HEK293 (cell line): ENCODE data around the gene ADORA2A.

Experiments
- ZFHX2 ChIP-seq: fragments of 450-650 bp; formaldehyde crosslinking; conservative IDR thresholded peaks from 2 replicates; pipeline ENCODE4 v1.5.1; 2016; ENCODE audit warnings: missing biosample characterization, missing genetic modification characterization
- ZIC2 ChIP-seq: fragments of 450-650 bp; formaldehyde crosslinking; IDR thresholded peaks from 2 replicates; pipeline ENCODE4 v1.5.1; 2016; ENCODE audit warnings: missing biosample characterization, missing genetic modification characterization
- ZNF155 ChIP-seq: fragments of 450-650 bp; formaldehyde crosslinking; IDR thresholded peaks from 2 replicates; pipeline ENCODE4 v1.5.1; 2016; ENCODE audit warnings: missing biosample characterization, missing genetic modification characterization
- ZNF184 ChIP-seq: fragments of 450-650 bp; IDR thresholded peaks from 2 replicates; pipeline ENCODE4 v1.5.1; 2018; ENCODE audit warnings: missing biosample characterization, mild to moderate bottlenecking, missing genetic modification characterization
- ZNF19 ChIP-seq: fragments of 450-650 bp; formaldehyde crosslinking; IDR thresholded peaks from 2 replicates; pipeline ENCODE4; 2016; ENCODE audit warnings: missing biosample characterization, missing genetic modification characterization, low read depth
- ZNF292 ChIP-seq: fragments of 450-650 bp; formaldehyde crosslinking; IDR thresholded peaks from 2 replicates; pipeline ENCODE4 v1.5.1; 2016; ENCODE audit warnings: low read depth, missing biosample characterization, missing genetic modification characterization, borderline replicate concordance
- ZNF302 ChIP-seq: fragments of 450-650 bp; formaldehyde crosslinking; IDR thresholded peaks from 2 replicates; pipeline ENCODE4 v1.5.1; 2016; ENCODE audit warnings: missing biosample characterization, missing genetic modification characterization, low read depth
- ZNF391 ChIP-seq: fragments of 450-650 bp; formaldehyde crosslinking; IDR thresholded peaks from 2 replicates; pipeline ENCODE4 v1.5.1; 2016; ENCODE audit warnings: low read depth, missing biosample characterization, missing genetic modification characterization, borderline replicate concordance
- ZNF544 ChIP-seq: fragments of 450-650 bp; formaldehyde crosslinking; IDR thresholded peaks from 2 replicates; pipeline ENCODE4 v1.5.0; 2017; ENCODE audit warnings: missing biosample characterization, missing genetic modification characterization
- ZNF555 ChIP-seq: fragments of 450-650 bp; formaldehyde crosslinking; conservative IDR thresholded peaks from 2 replicates; pipeline ENCODE4 v1.5.1; 2017; ENCODE audit warnings: missing biosample characterization, mild to moderate bottlenecking, missing genetic modification characterization, inconsistent platforms
- ZNF610 ChIP-seq: fragments of 450-650 bp; formaldehyde crosslinking; IDR thresholded peaks from 2 replicates; pipeline ENCODE4 v1.5.1; 2016; ENCODE audit warnings: missing biosample characterization, missing genetic modification characterization, borderline replicate concordance
- ZNF621 ChIP-seq: fragments of 450-650 bp; formaldehyde crosslinking; IDR thresholded peaks from 2 replicates; pipeline ENCODE4 v1.5.1; 2017; ENCODE audit warnings: missing biosample characterization, missing genetic modification characterization
- ZNF747 ChIP-seq: fragments of 450-650 bp; formaldehyde crosslinking; IDR thresholded peaks from 2 replicates; pipeline ENCODE4 v1.5.1; 2016; ENCODE audit warnings: missing biosample characterization, missing genetic modification characterization
- ZNF791 ChIP-seq: fragments of 450-650 bp; formaldehyde crosslinking; IDR thresholded peaks from 2 replicates; pipeline ENCODE4 v1.5.1; 2016; ENCODE audit warnings: missing biosample characterization, missing genetic modification characterization
- TF ChIP-seq, protein P1 (sequence below): fragments of 450-650 bp; IDR thresholded peaks from 2 replicates; pipeline ENCODE4 v1.5.1; 2018; ENCODE audit warnings: missing biosample characterization, mild to moderate bottlenecking, missing genetic modification characterization
- TF ChIP-seq, protein P2 (sequence below): fragments of 450-650 bp; formaldehyde crosslinking; IDR thresholded peaks from 2 replicates; pipeline ENCODE4 v1.5.1; 2016; ENCODE audit warnings: missing biosample characterization, missing genetic modification characterization
- TF ChIP-seq, protein P3 (sequence below): fragments of 450-650 bp; formaldehyde crosslinking; IDR thresholded peaks from 2 replicates; pipeline ENCODE4 v1.5.1; 2016; ENCODE audit warnings: missing biosample characterization, missing genetic modification characterization, borderline replicate concordance
- TF ChIP-seq, protein P4 (sequence below): fragments of 450-650 bp; formaldehyde crosslinking; IDR thresholded peaks from 2 replicates; pipeline ENCODE4 v1.5.1; 2016; ENCODE audit warnings: missing biosample characterization, missing genetic modification characterization
- TF ChIP-seq, protein P5 (sequence below): fragments of 450-650 bp; formaldehyde crosslinking; conservative IDR thresholded peaks from 2 replicates; pipeline ENCODE4 v1.5.1; 2016; ENCODE audit warnings: low read depth, missing biosample characterization, missing genetic modification characterization
- TF ChIP-seq, protein P6 (sequence below): fragments of 450-650 bp; formaldehyde crosslinking; IDR thresholded peaks from 2 replicates; pipeline ENCODE4 v1.5.1; 2016; ENCODE audit warnings: missing biosample characterization, missing genetic modification characterization, low read depth
- TF ChIP-seq, protein P7 (sequence below): fragments of 450-650 bp; formaldehyde crosslinking; IDR thresholded peaks from 2 replicates; pipeline ENCODE4 v1.5.1; 2016; ENCODE audit warnings: missing biosample characterization, missing genetic modification characterization

Gene ADORA2A

DNA sequence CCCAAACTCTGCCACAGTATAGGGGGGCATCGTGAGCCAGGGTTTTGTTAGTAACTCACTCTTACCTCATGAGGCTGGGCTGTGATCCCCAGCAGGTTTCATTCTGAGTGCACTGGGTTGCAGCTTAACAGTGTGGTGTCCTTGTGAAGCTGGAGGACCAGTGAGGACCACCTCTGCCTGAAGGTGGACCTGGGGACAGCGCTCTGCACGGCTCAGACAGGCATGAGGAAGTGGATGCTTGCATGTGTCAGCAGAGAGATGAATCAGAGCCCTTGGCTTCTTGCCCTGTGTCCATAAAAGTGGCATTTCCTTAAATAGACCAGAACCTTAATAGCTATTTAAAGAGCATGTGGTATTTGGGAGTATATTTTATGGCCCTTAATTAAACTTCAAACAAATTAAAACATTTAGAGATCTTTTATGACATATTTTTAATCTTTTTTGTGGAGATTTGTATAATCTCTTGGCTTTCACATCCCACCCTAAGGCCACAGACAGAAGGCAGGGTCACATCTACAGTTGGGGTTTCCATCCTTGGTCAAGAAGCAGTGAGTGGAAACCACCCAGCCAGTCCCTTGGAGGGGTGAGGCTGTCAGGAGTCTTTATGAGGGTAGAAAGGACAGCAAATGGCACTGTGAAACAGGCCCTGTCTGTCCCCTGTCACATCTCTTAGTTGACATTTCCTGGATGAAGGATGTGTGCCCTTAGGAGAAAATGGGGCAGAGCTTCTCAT, 24.8 kb upstream of the ADORA2A start (continued):
- TF ChIP-seq ZNF555 (tag by site-specific recombination) (no peak), ZIC2 (no peak; the same call in 1 of the 2 replicates), ZNF302 (tag by site-specific recombination) (no peak), ZNF544 (tag by site-specific recombination) (no peak), ZFHX2 (no peak), ZNF391 (tag by site-specific recombination) (peak; percentile 61; the same call in 1 of the 2 replicates), ZNF747 (tag by site-specific recombination) (no peak), ZNF155 (tag by site-specific recombination) (no peak), ZNF791 (tag by site-specific recombination) (no peak), ZNF19 (no peak), ZNF621 (tag by site-specific recombination) (no peak), ZNF610 (tag by site-specific recombination) (no peak), ZNF184 (tag by site-specific recombination) (0 out of 2 replicates have a peak, but pooled peaks have one; percentile 51), ZNF292 (tag by site-specific recombination) (no peak)
- TF ChIP-seq, protein P1, sequence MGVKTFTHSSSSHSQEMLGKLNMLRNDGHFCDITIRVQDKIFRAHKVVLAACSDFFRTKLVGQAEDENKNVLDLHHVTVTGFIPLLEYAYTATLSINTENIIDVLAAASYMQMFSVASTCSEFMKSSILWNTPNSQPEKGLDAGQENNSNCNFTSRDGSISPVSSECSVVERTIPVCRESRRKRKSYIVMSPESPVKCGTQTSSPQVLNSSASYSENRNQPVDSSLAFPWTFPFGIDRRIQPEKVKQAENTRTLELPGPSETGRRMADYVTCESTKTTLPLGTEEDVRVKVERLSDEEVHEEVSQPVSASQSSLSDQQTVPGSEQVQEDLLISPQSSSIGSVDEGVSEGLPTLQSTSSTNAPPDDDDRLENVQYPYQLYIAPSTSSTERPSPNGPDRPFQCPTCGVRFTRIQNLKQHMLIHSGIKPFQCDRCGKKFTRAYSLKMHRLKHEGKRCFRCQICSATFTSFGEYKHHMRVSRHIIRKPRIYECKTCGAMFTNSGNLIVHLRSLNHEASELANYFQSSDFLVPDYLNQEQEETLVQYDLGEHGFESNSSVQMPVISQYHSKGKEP (tag by site-specific recombination): peak; percentile 76
- TF ChIP-seq, protein P2, sequence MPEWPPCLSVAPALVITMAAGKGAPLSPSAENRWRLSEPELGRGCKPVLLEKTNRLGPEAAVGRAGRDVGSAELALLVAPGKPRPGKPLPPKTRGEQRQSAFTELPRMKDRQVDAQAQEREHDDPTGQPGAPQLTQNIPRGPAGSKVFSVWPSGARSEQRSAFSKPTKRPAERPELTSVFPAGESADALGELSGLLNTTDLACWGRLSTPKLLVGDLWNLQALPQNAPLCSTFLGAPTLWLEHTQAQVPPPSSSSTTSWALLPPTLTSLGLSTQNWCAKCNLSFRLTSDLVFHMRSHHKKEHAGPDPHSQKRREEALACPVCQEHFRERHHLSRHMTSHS (tag by site-specific recombination): no peak
- TF ChIP-seq, protein P3, sequence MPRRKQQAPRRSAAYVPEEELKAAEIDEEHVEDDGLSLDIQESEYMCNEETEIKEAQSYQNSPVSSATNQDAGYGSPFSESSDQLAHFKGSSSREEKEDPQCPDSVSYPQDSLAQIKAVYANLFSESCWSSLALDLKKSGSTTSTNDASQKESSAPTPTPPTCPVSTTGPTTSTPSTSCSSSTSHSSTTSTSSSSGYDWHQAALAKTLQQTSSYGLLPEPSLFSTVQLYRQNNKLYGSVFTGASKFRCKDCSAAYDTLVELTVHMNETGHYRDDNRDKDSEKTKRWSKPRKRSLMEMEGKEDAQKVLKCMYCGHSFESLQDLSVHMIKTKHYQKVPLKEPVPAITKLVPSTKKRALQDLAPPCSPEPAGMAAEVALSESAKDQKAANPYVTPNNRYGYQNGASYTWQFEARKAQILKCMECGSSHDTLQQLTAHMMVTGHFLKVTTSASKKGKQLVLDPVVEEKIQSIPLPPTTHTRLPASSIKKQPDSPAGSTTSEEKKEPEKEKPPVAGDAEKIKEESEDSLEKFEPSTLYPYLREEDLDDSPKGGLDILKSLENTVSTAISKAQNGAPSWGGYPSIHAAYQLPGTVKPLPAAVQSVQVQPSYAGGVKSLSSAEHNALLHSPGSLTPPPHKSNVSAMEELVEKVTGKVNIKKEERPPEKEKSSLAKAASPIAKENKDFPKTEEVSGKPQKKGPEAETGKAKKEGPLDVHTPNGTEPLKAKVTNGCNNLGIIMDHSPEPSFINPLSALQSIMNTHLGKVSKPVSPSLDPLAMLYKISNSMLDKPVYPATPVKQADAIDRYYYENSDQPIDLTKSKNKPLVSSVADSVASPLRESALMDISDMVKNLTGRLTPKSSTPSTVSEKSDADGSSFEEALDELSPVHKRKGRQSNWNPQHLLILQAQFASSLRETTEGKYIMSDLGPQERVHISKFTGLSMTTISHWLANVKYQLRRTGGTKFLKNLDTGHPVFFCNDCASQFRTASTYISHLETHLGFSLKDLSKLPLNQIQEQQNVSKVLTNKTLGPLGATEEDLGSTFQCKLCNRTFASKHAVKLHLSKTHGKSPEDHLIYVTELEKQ (tag by site-specific recombination): peak; percentile 85
- TF ChIP-seq, protein P4, sequence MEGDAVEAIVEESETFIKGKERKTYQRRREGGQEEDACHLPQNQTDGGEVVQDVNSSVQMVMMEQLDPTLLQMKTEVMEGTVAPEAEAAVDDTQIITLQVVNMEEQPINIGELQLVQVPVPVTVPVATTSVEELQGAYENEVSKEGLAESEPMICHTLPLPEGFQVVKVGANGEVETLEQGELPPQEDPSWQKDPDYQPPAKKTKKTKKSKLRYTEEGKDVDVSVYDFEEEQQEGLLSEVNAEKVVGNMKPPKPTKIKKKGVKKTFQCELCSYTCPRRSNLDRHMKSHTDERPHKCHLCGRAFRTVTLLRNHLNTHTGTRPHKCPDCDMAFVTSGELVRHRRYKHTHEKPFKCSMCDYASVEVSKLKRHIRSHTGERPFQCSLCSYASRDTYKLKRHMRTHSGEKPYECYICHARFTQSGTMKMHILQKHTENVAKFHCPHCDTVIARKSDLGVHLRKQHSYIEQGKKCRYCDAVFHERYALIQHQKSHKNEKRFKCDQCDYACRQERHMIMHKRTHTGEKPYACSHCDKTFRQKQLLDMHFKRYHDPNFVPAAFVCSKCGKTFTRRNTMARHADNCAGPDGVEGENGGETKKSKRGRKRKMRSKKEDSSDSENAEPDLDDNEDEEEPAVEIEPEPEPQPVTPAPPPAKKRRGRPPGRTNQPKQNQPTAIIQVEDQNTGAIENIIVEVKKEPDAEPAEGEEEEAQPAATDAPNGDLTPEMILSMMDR (tag by site-specific recombination): no peak
- TF ChIP-seq, protein P5, sequence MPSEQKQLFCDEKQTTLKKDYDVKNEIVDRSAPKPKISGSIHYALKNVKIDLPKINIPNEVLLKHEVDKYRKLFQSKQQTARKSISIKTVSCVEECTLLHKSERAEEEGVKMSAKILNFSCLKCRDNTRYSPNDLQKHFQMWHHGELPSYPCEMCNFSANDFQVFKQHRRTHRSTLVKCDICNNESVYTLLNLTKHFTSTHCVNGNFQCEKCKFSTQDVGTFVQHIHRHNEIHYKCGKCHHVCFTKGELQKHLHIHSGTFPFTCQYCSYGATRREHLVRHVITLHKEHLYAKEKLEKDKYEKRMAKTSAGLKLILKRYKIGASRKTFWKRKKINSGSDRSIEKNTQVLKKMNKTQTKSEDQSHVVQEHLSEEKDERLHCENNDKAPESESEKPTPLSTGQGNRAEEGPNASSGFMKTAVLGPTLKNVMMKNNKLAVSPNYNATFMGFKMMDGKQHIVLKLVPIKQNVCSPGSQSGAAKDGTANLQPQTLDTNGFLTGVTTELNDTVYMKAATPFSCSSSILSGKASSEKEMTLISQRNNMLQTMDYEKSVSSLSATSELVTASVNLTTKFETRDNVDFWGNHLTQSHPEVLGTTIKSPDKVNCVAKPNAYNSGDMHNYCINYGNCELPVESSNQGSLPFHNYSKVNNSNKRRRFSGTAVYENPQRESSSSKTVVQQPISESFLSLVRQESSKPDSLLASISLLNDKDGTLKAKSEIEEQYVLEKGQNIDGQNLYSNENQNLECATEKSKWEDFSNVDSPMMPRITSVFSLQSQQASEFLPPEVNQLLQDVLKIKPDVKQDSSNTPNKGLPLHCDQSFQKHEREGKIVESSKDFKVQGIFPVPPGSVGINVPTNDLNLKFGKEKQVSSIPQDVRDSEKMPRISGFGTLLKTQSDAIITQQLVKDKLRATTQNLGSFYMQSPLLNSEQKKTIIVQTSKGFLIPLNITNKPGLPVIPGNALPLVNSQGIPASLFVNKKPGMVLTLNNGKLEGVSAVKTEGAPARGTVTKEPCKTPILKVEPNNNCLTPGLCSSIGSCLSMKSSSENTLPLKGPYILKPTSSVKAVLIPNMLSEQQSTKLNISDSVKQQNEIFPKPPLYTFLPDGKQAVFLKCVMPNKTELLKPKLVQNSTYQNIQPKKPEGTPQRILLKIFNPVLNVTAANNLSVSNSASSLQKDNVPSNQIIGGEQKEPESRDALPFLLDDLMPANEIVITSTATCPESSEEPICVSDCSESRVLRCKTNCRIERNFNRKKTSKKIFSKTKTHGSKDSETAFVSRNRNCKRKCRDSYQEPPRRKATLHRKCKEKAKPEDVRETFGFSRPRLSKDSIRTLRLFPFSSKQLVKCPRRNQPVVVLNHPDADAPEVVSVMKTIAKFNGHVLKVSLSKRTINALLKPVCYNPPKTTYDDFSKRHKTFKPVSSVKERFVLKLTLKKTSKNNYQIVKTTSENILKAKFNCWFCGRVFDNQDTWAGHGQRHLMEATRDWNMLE (tag by site-specific recombination): no peak
- TF ChIP-seq, protein P6, sequence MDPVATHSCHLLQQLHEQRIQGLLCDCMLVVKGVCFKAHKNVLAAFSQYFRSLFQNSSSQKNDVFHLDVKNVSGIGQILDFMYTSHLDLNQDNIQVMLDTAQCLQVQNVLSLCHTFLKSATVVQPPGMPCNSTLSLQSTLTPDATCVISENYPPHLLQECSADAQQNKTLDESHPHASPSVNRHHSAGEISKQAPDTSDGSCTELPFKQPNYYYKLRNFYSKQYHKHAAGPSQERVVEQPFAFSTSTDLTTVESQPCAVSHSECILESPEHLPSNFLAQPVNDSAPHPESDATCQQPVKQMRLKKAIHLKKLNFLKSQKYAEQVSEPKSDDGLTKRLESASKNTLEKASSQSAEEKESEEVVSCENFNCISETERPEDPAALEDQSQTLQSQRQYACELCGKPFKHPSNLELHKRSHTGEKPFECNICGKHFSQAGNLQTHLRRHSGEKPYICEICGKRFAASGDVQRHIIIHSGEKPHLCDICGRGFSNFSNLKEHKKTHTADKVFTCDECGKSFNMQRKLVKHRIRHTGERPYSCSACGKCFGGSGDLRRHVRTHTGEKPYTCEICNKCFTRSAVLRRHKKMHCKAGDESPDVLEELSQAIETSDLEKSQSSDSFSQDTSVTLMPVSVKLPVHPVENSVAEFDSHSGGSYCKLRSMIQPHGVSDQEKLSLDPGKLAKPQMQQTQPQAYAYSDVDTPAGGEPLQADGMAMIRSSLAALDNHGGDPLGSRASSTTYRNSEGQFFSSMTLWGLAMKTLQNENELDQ (tag by site-specific recombination): no peak
- TF ChIP-seq, protein P7, sequence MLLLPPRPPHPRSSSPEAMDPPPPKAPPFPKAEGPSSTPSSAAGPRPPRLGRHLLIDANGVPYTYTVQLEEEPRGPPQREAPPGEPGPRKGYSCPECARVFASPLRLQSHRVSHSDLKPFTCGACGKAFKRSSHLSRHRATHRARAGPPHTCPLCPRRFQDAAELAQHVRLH: peak; percentile 45; the same call in 1 of the 2 replicates
